GM12875 (cell line): Measurements from ENCODE around the gene TCFL5.
"Not testable (repeated sequence)": the region's sequence is repeated elsewhere in the genome, so short reads cannot be mapped to it uniquely, and the experiment has no call there.

ENCODE experiments used
- H3K4me3 ChIP-seq: one replicate; pipeline ENCODE4 v1.5.1; 2011; ENCODE audit warnings: low read depth, low read length, control low read depth
- TF ChIP-seq, protein P1 (sequence below): IDR thresholded peaks from 2 replicates; pipeline ENCODE4 v1.5.1; 2011; ENCODE audit warnings: low read depth, mild to moderate bottlenecking, control low read depth, inconsistent platforms, low read length, moderate library complexity, borderline replicate concordance; ENCODE audit not compliant: insufficient read depth

TCFL5 gene

GRCh38 chr20:62858058-62858830 lies 3.4 kb downstream of the TCFL5 start:
- TF ChIP-seq, protein P1, sequence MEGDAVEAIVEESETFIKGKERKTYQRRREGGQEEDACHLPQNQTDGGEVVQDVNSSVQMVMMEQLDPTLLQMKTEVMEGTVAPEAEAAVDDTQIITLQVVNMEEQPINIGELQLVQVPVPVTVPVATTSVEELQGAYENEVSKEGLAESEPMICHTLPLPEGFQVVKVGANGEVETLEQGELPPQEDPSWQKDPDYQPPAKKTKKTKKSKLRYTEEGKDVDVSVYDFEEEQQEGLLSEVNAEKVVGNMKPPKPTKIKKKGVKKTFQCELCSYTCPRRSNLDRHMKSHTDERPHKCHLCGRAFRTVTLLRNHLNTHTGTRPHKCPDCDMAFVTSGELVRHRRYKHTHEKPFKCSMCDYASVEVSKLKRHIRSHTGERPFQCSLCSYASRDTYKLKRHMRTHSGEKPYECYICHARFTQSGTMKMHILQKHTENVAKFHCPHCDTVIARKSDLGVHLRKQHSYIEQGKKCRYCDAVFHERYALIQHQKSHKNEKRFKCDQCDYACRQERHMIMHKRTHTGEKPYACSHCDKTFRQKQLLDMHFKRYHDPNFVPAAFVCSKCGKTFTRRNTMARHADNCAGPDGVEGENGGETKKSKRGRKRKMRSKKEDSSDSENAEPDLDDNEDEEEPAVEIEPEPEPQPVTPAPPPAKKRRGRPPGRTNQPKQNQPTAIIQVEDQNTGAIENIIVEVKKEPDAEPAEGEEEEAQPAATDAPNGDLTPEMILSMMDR: no peak
- H3K4me3 ChIP-seq: no peak overlapping the region

DNA sequence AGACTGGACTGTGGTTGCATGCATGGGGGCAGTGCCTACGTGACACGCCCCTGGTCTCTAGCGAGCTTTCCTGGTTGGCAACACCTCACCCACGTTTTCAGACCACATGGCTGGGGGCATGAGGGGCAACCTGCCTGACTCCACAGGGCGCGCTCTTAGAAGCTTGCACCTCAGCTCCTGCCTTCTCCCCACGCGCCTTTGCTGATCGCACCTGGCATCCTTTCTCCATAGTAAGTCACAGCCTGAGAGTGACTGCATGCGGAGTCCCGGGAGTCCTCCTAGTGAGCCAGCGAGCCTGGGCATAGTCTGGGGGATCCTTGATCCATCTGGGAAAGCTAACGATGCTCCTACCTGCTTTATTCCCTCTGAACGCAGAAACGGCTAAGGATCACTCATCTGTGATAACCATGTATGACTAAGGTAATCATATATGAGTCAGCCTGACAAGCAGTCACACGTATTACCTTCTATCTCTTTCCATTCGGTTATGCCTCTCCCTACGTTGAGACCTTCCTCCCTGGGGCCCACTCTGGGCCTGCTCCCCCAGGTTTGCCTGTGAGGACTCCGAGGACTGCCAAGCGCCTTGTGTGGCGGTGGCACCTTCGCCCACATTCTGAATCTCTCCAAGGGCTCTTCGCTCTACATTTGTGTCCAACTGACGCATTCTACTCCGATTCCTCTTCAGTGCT lies 4.5 kb downstream of the TCFL5 start:
- no peak overlapping the region for H3K4me3 ChIP-seq
- TF ChIP-seq, protein P1: no peak

- TF ChIP-seq, protein P1: no peak
- H3K4me3 ChIP-seq: no peak overlapping the region
Measured at GRCh38 chr20:62855120-62855519, 6.5 kb downstream of the TCFL5 start.

DNA sequence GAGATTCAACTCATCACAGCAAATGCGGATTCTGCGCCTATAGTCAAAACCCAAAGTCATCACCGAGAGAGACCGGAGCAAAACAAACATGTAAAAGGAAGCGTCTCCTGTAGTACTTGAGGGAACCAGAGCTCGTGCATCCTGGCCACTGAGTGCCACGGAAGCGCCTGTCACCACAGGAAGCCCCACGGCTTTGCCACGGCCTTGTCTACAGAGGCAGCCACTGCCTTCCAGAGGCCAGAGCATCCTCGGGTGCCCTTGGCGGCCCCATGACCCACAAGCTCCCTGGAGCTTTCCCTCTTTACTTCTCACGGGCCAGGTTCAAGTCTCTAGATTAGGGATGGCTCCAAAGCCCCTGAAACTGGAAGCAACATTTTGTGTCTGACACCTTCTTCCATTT lies 7.5 kb downstream of the TCFL5 start:
- H3K4me3 ChIP-seq: no peak overlapping the region
- TF ChIP-seq, protein P1: no peak

DNA sequence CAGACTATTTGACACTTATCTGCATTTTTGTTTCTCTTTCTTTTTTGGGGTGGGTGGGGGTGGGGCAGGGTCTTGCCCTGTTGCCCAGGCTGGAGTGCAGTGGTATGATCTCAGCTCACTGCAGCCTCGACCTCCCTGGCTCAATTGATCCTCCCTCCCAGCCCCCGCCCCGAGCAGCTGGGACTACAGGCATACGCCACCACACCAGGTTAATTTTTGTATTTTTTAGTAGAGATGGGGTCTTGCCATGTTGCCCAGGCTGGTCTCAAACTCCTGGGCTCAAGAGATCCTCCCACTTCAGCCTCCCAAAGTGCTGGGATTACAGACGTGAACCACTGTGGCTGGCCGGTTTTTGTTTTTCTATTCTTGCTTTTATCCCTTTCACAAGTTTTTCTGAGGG lies 8.3 kb downstream of the TCFL5 start:
- H3K4me3 ChIP-seq: not testable (repeated sequence)

- no peak overlapping the region for H3K4me3 ChIP-seq
- TF ChIP-seq, protein P1: no peak
Measured at GRCh38 chr20:62852841-62853240, 8.8 kb downstream of the TCFL5 start.

DNA sequence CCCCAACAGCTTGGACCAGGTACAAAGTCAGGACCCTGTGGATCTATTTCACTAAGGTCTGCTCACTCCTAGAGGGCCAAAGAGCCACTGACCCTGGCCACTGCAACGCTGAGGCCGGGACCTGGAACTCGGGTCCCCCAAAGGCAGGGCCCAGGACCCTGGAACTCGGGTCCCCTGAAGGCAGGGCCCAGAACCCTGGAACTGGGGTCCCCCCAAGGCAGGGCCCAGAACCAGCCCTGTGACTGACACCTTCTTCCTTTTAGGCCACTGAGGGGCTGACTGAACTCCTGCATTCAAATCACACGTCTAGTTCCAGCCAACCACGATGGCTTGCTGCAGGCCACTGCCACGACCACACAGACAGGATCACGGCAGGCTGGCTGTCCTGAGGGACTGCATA lies 9.4 kb downstream of the TCFL5 start:
- no peak overlapping the region for H3K4me3 ChIP-seq
- TF ChIP-seq, protein P1: no peak
